Neural cell (in vitro differentiated cells): ENCODE measurements around the gene SPTSSA.

Experiments used
- CTCF ChIP-seq: fragments of 450-650 bp; IDR thresholded peaks from 2 replicates; pipeline ENCODE4 v1.5.1; 2014; ENCODE audit warnings: antibody characterized with exemption, mild to moderate bottlenecking, moderate library complexity; ENCODE audit not compliant: poor library complexity, severe bottlenecking
- TAF1 ChIP-seq: IDR thresholded peaks from 2 replicates; pipeline ENCODE4 v1.6.1; 2012; ENCODE audit warnings: low read depth

DNA sequence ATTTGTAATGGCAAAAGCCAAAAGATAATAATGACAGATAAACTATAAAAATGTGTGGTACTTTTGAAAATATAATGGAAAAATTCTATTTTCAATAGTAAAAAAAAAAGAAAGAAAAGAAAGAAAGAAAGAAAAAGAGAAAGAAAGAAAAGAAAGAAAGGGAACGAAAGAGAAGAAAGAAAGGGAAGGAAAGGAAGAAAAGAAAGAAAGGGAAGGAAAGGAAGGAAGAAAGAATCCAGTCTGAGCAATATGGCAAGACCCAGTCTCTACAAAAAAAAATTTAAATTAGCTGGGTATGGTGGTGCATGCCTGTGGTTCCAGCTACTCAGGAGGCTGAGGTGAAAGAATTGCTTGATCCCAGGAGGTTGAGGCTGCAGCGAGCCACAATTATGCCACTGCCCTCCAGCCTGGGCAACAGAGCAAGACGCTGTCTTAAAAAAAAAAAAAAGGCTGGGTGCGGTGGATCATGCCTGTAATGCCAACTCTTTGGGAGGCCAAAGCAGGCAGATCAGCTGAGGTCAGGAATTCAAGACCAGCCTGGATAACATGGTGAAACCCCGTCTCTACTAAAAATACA is 39.1 kb upstream of the SPTSSA start:
- TF ChIP-seq TAF1 = no peak
- TF ChIP-seq CTCF = no peak
